WTC11 (cell line): Measurements from ENCODE around the gene TANC1.

Experiments
- CTCF ChIP-seq: fragments of 200-600 bp; IDR thresholded peaks from 2 replicates; pipeline ENCODE4 v1.8.0; 2022; ENCODE audit warnings: antibody characterized with exemption
- E2F1 ChIP-seq: sonication (generic); formaldehyde crosslinking; IDR thresholded peaks from 2 replicates; pipeline ENCODE4 v1.8.0; 2022; ENCODE audit warnings: mild to moderate bottlenecking, missing genetic modification reagents
- FOXP1 ChIP-seq: sonication (generic); formaldehyde crosslinking; IDR thresholded peaks from 2 replicates; pipeline ENCODE4 v1.8.0; 2022; ENCODE audit warnings: missing genetic modification reagents, mild to moderate bottlenecking, moderate library complexity, borderline replicate concordance
- MAX ChIP-seq: sonication (generic); formaldehyde crosslinking; IDR thresholded peaks from 2 replicates; pipeline ENCODE4 v1.8.0; 2022; ENCODE audit warnings: mild to moderate bottlenecking, missing genetic modification reagents
- MXD4 ChIP-seq: fragments of 250-450 bp; sonication (Bioruptor Pico); IDR thresholded peaks from 2 replicates; pipeline ENCODE4 v1.8.0; 2021; ENCODE audit warnings: mild to moderate bottlenecking, moderate library complexity, borderline replicate concordance
- NR2C2 ChIP-seq: sonication (generic); formaldehyde crosslinking; IDR thresholded peaks from 2 replicates; pipeline ENCODE4 v1.8.0; 2022; ENCODE audit warnings: mild to moderate bottlenecking, missing genetic modification reagents
- OVOL2 ChIP-seq: fragments of 250-450 bp; sonication (Bioruptor Pico); IDR thresholded peaks from 2 replicates; pipeline ENCODE4 v1.9.0; 2021; ENCODE audit warnings: mild to moderate bottlenecking, borderline replicate concordance
- SMAD3 ChIP-seq: sonication (generic); formaldehyde crosslinking; IDR thresholded peaks from 2 replicates; pipeline ENCODE4 v1.8.0; 2022; ENCODE audit warnings: missing genetic modification reagents, mild to moderate bottlenecking, borderline replicate concordance
- SMAD4 ChIP-seq: sonication (generic); formaldehyde crosslinking; IDR thresholded peaks from 2 replicates; pipeline ENCODE4 v1.8.0; 2022; ENCODE audit warnings: mild to moderate bottlenecking, missing genetic modification reagents
- USF2 ChIP-seq: sonication (generic); formaldehyde crosslinking; IDR thresholded peaks from 2 replicates; pipeline ENCODE4 v1.8.1; 2023; ENCODE audit warnings: mild to moderate bottlenecking, missing genetic modification reagents, moderate library complexity
- ZNF138 ChIP-seq: sonication (generic); formaldehyde crosslinking; conservative IDR thresholded peaks from 2 replicates; pipeline ENCODE4 v1.8.1; 2022; ENCODE audit warnings: mild to moderate bottlenecking, moderate library complexity, missing genetic modification reagents

GRCh38 chr2:159010340-159010739 is 41.9 kb downstream of the TANC1 start:
- no peak for TF ChIP-seq CTCF
- TF ChIP-seq E2F1 (CRISPR knock-in tag), result no peak
- TF ChIP-seq MXD4 (CRISPR knock-in tag), result no peak
- TF ChIP-seq FOXP1 (CRISPR knock-in tag), result no peak
- no peak for TF ChIP-seq MAX (CRISPR knock-in tag)
- TF ChIP-seq NR2C2 (CRISPR knock-in tag), result no peak
- TF ChIP-seq SMAD4, result no peak
- TF ChIP-seq SMAD3 (CRISPR knock-in tag), result no peak
- TF ChIP-seq OVOL2 (CRISPR knock-in tag), result no peak
- no peak for TF ChIP-seq ZNF138 (CRISPR knock-in tag)
- TF ChIP-seq USF2, result no peak
